GM10847 (cell line): Measurements from ENCODE around the gene APOBEC2.

Source experiments
- POLR2A ChIP-seq: IDR thresholded peaks from 2 replicates; pipeline ENCODE4 v1.6.1; 2011; ENCODE audit not compliant: insufficient read length; ENCODE audit errors: extremely low read depth

Gene APOBEC2

GRCh38 chr6:41036601-41037000, 16.4 kb upstream of the APOBEC2 start:
- TF ChIP-seq POLR2A = no peak

- no peak for TF ChIP-seq POLR2A
Observed at GRCh38 chr6:41037107-41037900, 15.7 kb upstream of the APOBEC2 start.

GRCh38 chr6:41038205-41038604, 14.8 kb upstream of the APOBEC2 start:
- TF ChIP-seq POLR2A = no peak

GRCh38 chr6:41039060-41039998, 13.7 kb upstream of the APOBEC2 start, which contains the start of gene UNC5CL:
Gene UNC5CL (minus strand): TSS chr6:41039221. CDS start chr6:41035074, 4,147 bp downstream.
- TF ChIP-seq POLR2A = no peak

- TF ChIP-seq POLR2A = no peak
Observed at GRCh38 chr6:41040101-41040939, 12.7 kb upstream of the APOBEC2 start.

- TF ChIP-seq POLR2A = no peak
Observed at GRCh38 chr6:41040940-41041536, 12.0 kb upstream of the APOBEC2 start.

- TF ChIP-seq POLR2A = no peak
Observed at GRCh38 chr6:41042226-41043055, 10.6 kb upstream of the APOBEC2 start, which contains the start of gene TSPO2. Gene TSPO2 (plus strand): TSS chr6:41042467. CDS start chr6:41042986, 519 bp downstream.

GRCh38 chr6:41043151-41043550, 9.9 kb upstream of the APOBEC2 start:
- no peak for TF ChIP-seq POLR2A

GRCh38 chr6:41045664-41046063, 7.3 kb upstream of the APOBEC2 start:
- TF ChIP-seq POLR2A = no peak

- TF ChIP-seq POLR2A = no peak
Observed at GRCh38 chr6:41046084-41046483, 6.9 kb upstream of the APOBEC2 start.

- TF ChIP-seq POLR2A = no peak
Observed at GRCh38 chr6:41047306-41047705, 5.7 kb upstream of the APOBEC2 start.

- no peak for TF ChIP-seq POLR2A
Observed at GRCh38 chr6:41047745-41048732, 5.0 kb upstream of the APOBEC2 start.
